Parathyroid adenoma (tissue), 2 donors: ENCODE measurements around the gene LRRC42.
"Not testable (repeated sequence)": the region's sequence is repeated elsewhere in the genome, so short reads cannot be mapped to it uniquely, and the experiment has no call there.

Experiments
- H2AFZ ChIP-seq: fragments of 300-600 bp; sonication (generic); one replicate; pipeline ENCODE4 v1.7.0; 2017; ENCODE audit warnings: antibody characterized with exemption, mild to moderate bottlenecking
- H3K27ac ChIP-seq: fragments of 300-600 bp; sonication (generic); one replicate; pipeline ENCODE4 v1.7.0; 2017
- H3K27me3 ChIP-seq: fragments of 300-600 bp; sonication (generic); one replicate; pipeline ENCODE4 v1.7.0; 2017; ENCODE audit warnings: low read length; ENCODE audit not compliant: control insufficient read depth, insufficient read depth
- H3K36me3 ChIP-seq: fragments of 300-600 bp; sonication (generic); one replicate; pipeline ENCODE4 v1.7.0; 2017; ENCODE audit warnings: low read length; ENCODE audit not compliant: control insufficient read depth, insufficient read depth
- H3K4me1 ChIP-seq: fragments of 300-600 bp; sonication (generic); one replicate; pipeline ENCODE4 v1.7.0; 2017; ENCODE audit warnings: control low read depth
- H3K4me2 ChIP-seq: fragments of 300-600 bp; sonication (generic); one replicate; pipeline ENCODE4 v1.7.0; 2017; ENCODE audit warnings: low read length
- H3K4me3 ChIP-seq: fragments of 300-600 bp; sonication (generic); one replicate; pipeline ENCODE4 v1.7.0; 2017; ENCODE audit warnings: low read depth, low read length
- H3K79me2 ChIP-seq: fragments of 300-600 bp; sonication (generic); one replicate; pipeline ENCODE4 v1.7.0; 2017; ENCODE audit warnings: control low read depth
- H3K9ac ChIP-seq: fragments of 300-600 bp; sonication (generic); one replicate; pipeline ENCODE4 v1.7.0; 2017; ENCODE audit warnings: mild to moderate bottlenecking
- H3K9me3 ChIP-seq: fragments of 300-600 bp; sonication (generic); one replicate; pipeline ENCODE4 v1.7.0; 2017; ENCODE audit warnings: low read length; ENCODE audit not compliant: control insufficient read depth
- TF ChIP-seq, protein P1 (sequence below): fragments of 300-600 bp; sonication (generic); IDR thresholded peaks from one replicate; pipeline ENCODE4 v1.7.0; 2017; ENCODE audit warnings: antibody characterized with exemption, mild to moderate bottlenecking
- donor health status: primary hyperparathyroidism.

Gene LRRC42

DNA sequence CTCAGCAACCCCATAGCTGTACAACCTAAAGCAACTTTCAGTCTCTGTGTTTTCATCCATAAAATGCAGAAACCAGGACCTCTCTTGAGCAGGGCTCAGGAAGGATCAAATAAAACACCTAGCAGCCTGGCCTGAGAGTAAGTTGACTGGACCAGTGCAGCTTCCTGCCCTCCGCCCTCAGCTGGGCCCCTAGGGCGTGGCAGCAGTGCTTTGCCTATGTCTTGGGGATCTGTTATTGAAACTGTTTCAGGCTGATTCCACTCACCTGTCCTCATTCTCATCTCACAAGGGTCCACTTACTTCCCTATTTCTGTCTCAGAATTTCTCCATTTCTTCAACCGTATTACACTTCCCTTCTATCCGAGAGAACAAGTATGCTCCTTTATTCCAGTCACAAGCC lies 17.3 kb downstream of the LRRC42 start:
- Histone ChIP-seq H3K4me2 (no peak overlapping the region), H3K27me3 (no peaks in the 10 kb centered on the region), H3K9me3 (no peaks in the 10 kb centered on the region), H2AFZ (no peak overlapping the region), H3K27ac (no peak overlapping the region), H3K36me3 (no peaks in the 10 kb centered on the region), H3K79me2 (no peaks in the 10 kb centered on the region), H3K9ac (no peak overlapping the region), H3K4me3 (no peak overlapping the region), H3K4me1 (no peaks in the 10 kb centered on the region)
- TF ChIP-seq, protein P1, sequence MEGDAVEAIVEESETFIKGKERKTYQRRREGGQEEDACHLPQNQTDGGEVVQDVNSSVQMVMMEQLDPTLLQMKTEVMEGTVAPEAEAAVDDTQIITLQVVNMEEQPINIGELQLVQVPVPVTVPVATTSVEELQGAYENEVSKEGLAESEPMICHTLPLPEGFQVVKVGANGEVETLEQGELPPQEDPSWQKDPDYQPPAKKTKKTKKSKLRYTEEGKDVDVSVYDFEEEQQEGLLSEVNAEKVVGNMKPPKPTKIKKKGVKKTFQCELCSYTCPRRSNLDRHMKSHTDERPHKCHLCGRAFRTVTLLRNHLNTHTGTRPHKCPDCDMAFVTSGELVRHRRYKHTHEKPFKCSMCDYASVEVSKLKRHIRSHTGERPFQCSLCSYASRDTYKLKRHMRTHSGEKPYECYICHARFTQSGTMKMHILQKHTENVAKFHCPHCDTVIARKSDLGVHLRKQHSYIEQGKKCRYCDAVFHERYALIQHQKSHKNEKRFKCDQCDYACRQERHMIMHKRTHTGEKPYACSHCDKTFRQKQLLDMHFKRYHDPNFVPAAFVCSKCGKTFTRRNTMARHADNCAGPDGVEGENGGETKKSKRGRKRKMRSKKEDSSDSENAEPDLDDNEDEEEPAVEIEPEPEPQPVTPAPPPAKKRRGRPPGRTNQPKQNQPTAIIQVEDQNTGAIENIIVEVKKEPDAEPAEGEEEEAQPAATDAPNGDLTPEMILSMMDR = no peak

DNA sequence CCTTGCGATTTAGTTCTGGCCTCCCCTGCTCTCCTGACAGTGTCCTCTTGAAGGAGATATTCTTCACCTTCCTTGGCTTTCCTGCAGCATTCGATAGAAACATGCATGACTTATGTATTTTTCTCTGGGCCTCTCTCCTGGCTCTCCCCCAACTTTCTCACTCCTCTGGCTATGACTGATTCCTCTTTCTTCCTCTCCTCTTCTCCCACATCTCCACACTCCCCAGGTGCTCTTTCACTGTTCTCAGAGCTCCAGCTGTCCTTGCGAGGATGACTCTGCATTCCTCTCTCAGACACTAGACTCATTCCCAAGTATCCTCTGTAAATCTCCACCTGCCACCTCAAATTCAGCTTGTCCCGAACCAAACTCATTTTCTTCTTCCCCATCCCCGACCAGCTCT lies 18.0 kb downstream of the LRRC42 start:
- no peak overlapping the region for H3K9ac ChIP-seq
- no peaks in the 10 kb centered on the region for H3K79me2 ChIP-seq
- H2AFZ ChIP-seq = no peak overlapping the region
- TF ChIP-seq, protein P1 = no peak
- no peaks in the 10 kb centered on the region for H3K4me1 ChIP-seq
- no peaks in the 10 kb centered on the region for H3K9me3 ChIP-seq
- no peaks in the 10 kb centered on the region for H3K36me3 ChIP-seq
- H3K4me2 ChIP-seq = no peak overlapping the region
- H3K27ac ChIP-seq = no peak overlapping the region
- H3K4me3 ChIP-seq = no peak overlapping the region
- H3K27me3 ChIP-seq = no peaks in the 10 kb centered on the region

DNA sequence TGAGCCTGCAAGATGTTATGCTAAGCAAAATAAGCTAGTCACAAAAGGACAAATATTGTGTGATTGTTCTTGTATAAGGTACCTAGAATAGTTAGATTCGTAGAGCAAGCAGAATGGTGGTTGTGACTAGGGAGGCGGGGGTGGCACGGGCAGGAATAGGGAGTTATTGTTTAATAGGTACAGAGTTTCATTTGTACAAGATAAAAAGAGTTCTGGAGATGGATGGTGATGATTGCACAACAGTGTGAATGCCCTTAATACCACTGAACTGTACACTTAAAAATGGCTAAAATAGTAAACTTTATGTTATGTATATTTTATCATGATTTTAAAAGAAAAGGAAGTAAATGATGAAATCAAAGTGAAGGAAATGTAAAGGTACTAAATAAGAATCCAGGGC lies 20.6 kb downstream of the LRRC42 start:
- TF ChIP-seq, protein P1 = no peak
- H3K36me3 ChIP-seq = no peaks in the 10 kb centered on the region

DNA sequence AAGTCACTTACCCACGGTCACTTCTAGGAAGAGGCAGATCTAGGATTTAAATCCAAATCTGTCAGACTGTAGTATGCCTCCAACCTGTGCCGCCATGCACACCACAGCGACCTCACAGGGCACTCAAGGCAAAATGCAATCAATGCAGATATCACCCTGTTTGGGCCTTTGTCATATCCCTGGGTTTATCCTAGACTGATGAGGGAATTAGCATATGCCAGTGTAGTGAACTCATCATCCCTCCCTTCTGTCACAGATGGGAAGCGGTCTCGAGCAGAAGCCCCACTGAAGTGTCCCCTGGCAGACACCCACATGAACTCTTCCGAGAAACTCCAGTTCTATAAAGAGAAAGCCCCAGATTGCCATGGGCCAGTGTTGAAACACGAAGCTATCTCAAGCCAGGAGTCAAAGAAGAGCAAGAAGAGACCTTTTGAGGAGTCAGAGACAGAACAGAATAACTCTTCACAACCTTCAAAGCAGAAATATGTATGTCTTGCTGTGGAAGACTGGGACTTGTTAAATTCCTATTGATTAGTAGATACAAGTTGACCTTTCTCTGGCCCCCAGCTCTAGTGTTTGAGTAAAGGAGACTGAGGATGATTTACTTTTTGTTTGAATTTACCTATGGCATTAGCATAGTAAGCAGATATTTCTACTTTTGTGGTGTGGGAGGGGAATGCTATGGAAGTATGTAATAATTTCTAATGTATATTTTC lies 21.4 kb downstream of the LRRC42 start:
- no peaks in the 10 kb centered on the region for H3K4me1 ChIP-seq
- no peaks in the 10 kb centered on the region for H3K27me3 ChIP-seq
- H3K9ac ChIP-seq = no peak overlapping the region
- H3K79me2 ChIP-seq = no peaks in the 10 kb centered on the region
- H2AFZ ChIP-seq = no peak overlapping the region
- no peak overlapping the region for H3K4me3 ChIP-seq
- H3K9me3 ChIP-seq = no peaks in the 10 kb centered on the region
- no peaks in the 10 kb centered on the region for H3K36me3 ChIP-seq
- TF ChIP-seq, protein P1 = no peak
- H3K27ac ChIP-seq = no peak overlapping the region
- H3K4me2 ChIP-seq = no peak overlapping the region

More for the DNA sequence above, 20.6 kb downstream of the LRRC42 start:
- H3K9me3 ChIP-seq = no peaks in the 10 kb centered on the region
- no peaks in the 10 kb centered on the region for H3K4me1 ChIP-seq
- H3K4me2 ChIP-seq = no peak overlapping the region
- no peak overlapping the region for H2AFZ ChIP-seq
- no peak overlapping the region for H3K9ac ChIP-seq
- H3K79me2 ChIP-seq = no peaks in the 10 kb centered on the region
- no peak overlapping the region for H3K4me3 ChIP-seq
- H3K27me3 ChIP-seq = no peaks in the 10 kb centered on the region
- H3K27ac ChIP-seq = no peak overlapping the region

GRCh38 chr1:53968125-53968513 lies 22.0 kb downstream of the LRRC42 start:
- TF ChIP-seq, protein P1 = no peak
- H3K27me3 ChIP-seq = no peaks in the 10 kb centered on the region
- no peak overlapping the region for H3K9ac ChIP-seq
- no peak overlapping the region for H3K27ac ChIP-seq
- H3K79me2 ChIP-seq = no peaks in the 10 kb centered on the region
- H3K36me3 ChIP-seq = no peaks in the 10 kb centered on the region
- H3K4me3 ChIP-seq = no peak overlapping the region
- no peaks in the 10 kb centered on the region for H3K4me1 ChIP-seq
- no peak overlapping the region for H3K4me2 ChIP-seq
- no peaks in the 10 kb centered on the region for H3K9me3 ChIP-seq
- H2AFZ ChIP-seq = no peak overlapping the region

- not testable (repeated sequence) for H3K27ac ChIP-seq, H3K4me3 ChIP-seq, H3K4me2 ChIP-seq, H3K9ac ChIP-seq, H2AFZ ChIP-seq, H3K9me3 ChIP-seq, H3K4me1 ChIP-seq, H3K27me3 ChIP-seq, H3K36me3 ChIP-seq, H3K79me2 ChIP-seq
Measured at GRCh38 chr1:53969323-53969722, 23.2 kb downstream of the LRRC42 start.
